Heart left ventricle (tissue), 16 donors: ENCODE data around the gene MAN2A2. TPM values are rescaled to one million over a fixed set of nuclear protein-coding genes. Genes with fewer than 3 reads are reported as not detected.

Source experiments
- ATAC-seq, 4 donors: fragments of 200-7000 bp; cut with Tn5 transposase; one replicate each; pipeline ENCODE4 v1.9.1; 2020 to 2022; ENCODE audit warnings: moderate library complexity in 4 of 4, mild to moderate bottlenecking in 3 of 4, moderate number of reproducible peaks in 1 of 4
- DNase-seq, 5 donors: peaks; one replicate each; pipeline ENCODE4 v3.0.0-alpha.2; 2020
- H3K27ac ChIP-seq, 12 donors: fragments of 200-600 bp; sonication (generic) in 4 of 12; one replicate each; pipeline versions ENCODE4 v1.5.0 to v1.8.0; 2016 to 2022; ENCODE audit warnings: mild to moderate bottlenecking in 2 of 12
- H3K27me3 ChIP-seq, 9 donors: fragments of 200-600 bp; sonication (generic) in 2 of 9; one replicate each; pipeline versions ENCODE4 v1.5.1 to v1.8.0; 2016 to 2022; ENCODE audit warnings: mild to moderate bottlenecking in 3 of 9
- H3K36me3 ChIP-seq, 9 donors: fragments of 200-600 bp; sonication (generic) in 2 of 9; one replicate each; pipeline versions ENCODE4 v1.5.0 to v1.8.0; 2018 to 2022; ENCODE audit warnings: mild to moderate bottlenecking in 2 of 9
- H3K4me1 ChIP-seq, 12 donors: fragments of 200-600 bp; sonication (generic) in 4 of 12; one replicate each; pipeline versions ENCODE4 v1.5.0 to v1.8.0; 2016 to 2022; ENCODE audit warnings: mild to moderate bottlenecking in 3 of 12
- H3K4me3 ChIP-seq, 12 donors: fragments of 200-600 bp; sonication (generic) in 4 of 12; one replicate each; pipeline versions ENCODE4 v1.5.0 to v1.8.0; 2017 to 2022; ENCODE audit warnings: mild to moderate bottlenecking in 9 of 12, moderate library complexity in 4 of 12
- H3K9me3 ChIP-seq, 12 donors: fragments of 200-600 bp; sonication (generic) in 4 of 12; one replicate each; pipeline versions ENCODE4 v1.5.0 to v1.8.0; 2016 to 2022; ENCODE audit warnings: mild to moderate bottlenecking in 1 of 12
- CTCF ChIP-seq, 12 donors: fragments of 200-600 bp; sonication (generic) in 4 of 12; IDR thresholded peaks; one replicate each; pipeline versions ENCODE4 v1.5.0 to v1.8.0; 2018 to 2022; ENCODE audit warnings: antibody characterized with exemption in 12 of 12, mild to moderate bottlenecking in 5 of 12
- POLR2A ChIP-seq, 2 donors: fragments of 450-650 bp; IDR thresholded peaks; one replicate each; pipeline ENCODE4 v1.6.1; 2017; ENCODE audit warnings: antibody characterized with exemption in 2 of 2, mild to moderate bottlenecking in 2 of 2, moderate library complexity in 2 of 2
- WGBS, 4 donors: extraction: QIAGEN DNeasy Blood & Tissue Kit in 2 of 4; methylation state at CpG; one replicate each; pipeline versions ENCODE4 v1.1.5 to v1.1.7; 2013 to 2018; 5-methylcytosine and 5-hydroxymethylcytosine counted together
- intact Hi-C, 10 donors: fragments of 100-400 bp; cut with DNase I; formaldehyde crosslinking; loops; one replicate each; pipeline versions ENCODE4 v1.11.1 to v1.14.2; 2022
- long read RNA-seq, 3 donors: library from polyadenylated mRNA; unstranded; transcript quantifications; one replicate each; pipeline ENCODE4 v2.0.0, GENCODE V29; 2020 to 2021
- polyA plus RNA-seq, 2 donors: library from polyadenylated mRNA; stranded (reverse); fragments of 200-250 nt; gene quantifications; one replicate each; pipeline ENCODE4 v1.2.3, GENCODE V29; 2013
- total RNA-seq, 9 donors: library from RNA; depleted of rRNA in 2 of 9; stranded (reverse); fragments of >200 nt in 2 of 9; fragmentation: NEBNext Ultra II Directional in 3 of 9; extraction: Animal tissue kit (Norgen Biotek cat#: 25700) in 3 of 9; gene quantifications; one replicate each; pipeline versions ENCODE4 v1.1.0 to v1.2.4, GENCODE V29; 2016 to 2023
- donor health status: ischemic (EF 13 %, LVEDD 7.1; RV severe dilation, severe dysfunction).
- donor health status: healthy with polysubstance abuse.
- donor health status: DM: no; HTN: yes; CAD: no.
- donor health status: DM: no; HTN: no; CAD: no.
- donor health status: ischemic (EF 25% LVEDD 6.9; RV normal size, moderate dysfunction).
- donor health status: ischemic (EF 25% LVEDD 5.7; RV mildly dilated, moderate dysfunction).
- donor health status: healthy.
- donor health status: DM: yes; HTN: yes; CAD: no.
- donor health status: ischemic (EF 35%, LVEDD 5.7; RV mildly dilated, moderate dysfunction).
- donor health status: nonischemic (EF 11% LVEDD 7.7; RV severe dilation, severe dysfunction).
- donor health status: DM: yes; HTN: yes; CAD: no.
- donor health status: PGD.
- donor health status: ischemic (EF 29% LVEDD 5.4; RV normal size, mild dysfunction).
- donor health status: nonischemic (EF 23%, LVEDD 6.1; RV moderate dilation, normal function).

The MAN2A2 gene
- total RNA-seq (100 to 1,000 TPM in 3 of 9 donors, 10 to 100 TPM in 6; 62.2 to 145 (median 89.0) TPM), polyA plus RNA-seq (10 to 100 TPM; 38.7 to 42.3 TPM)
- long read RNA-seq, donor 1, partial matches to known transcripts = 45 of 60 reads
- long read RNA-seq, donor 1, other reads (novel, unspliced or antisense) = 13 of 60 reads
- long read RNA-seq, donor 2, transcript MAN2A2-212 (4 exons, 623 nt) = major isoform, 8 of 91 reads
- long read RNA-seq, donor 2, partial matches to known transcripts = 67 of 91 reads
- long read RNA-seq, donor 2, other reads (novel, unspliced or antisense) = 15 of 91 reads
- long read RNA-seq, donor 3, full-length matches to known transcripts = 7 of 54 reads
- long read RNA-seq, donor 3, partial matches to known transcripts = 43 of 54 reads
- long read RNA-seq, donor 3, other reads (novel, unspliced or antisense) = 4 of 54 reads

- H3K4me3 ChIP-seq = peak within 1 kb of the TSS; percentile 47 to 95 (median 84)
- H3K9me3 ChIP-seq = no peaks in the 10 kb centered on the region
- WGBS, 4 donors = 1% methylated on average over 50 to 81 of the region's 81 CpGs
- peaks cover 0 to 35% (median 32%) of the 10 kb centered on the region in 9 donors for H3K36me3 ChIP-seq
- peak; percentile 6 to 66 (median 60) for ATAC-seq
- peak within 1 kb of the TSS; percentile 81 to 98 (median 94) for H3K27ac ChIP-seq
- peak; percentile 65 to 86 (median 74) for DNase-seq
- TF ChIP-seq CTCF (IDR thresholded peaks at IDR 0.05) (peak in 1 of 12 donors; percentile 8), POLR2A (IDR thresholded peaks at IDR 0.05) (no peak)
- intact Hi-C loops = loop anchor here in 8 of 10 donors (1.0 to 2.0 kb wide), 4 partner anchors 28 to 32 kb away; partner anchors contain the start of genes HDDC3 (in 3 of the 8) and UNC45A (in 2 of the 8)
- H3K4me1 ChIP-seq = peaks cover 3 to 38% (median 26%) of the 10 kb centered on the region in 12 donors
- H3K27me3 ChIP-seq = no peaks in the 10 kb centered on the region
These were observed at the start of gene MAN2A2 for GRCh38 chr15:90902840-90903732. Gene MAN2A2, plus strand, starts transcription at chr15:90903302. Its CDS starts 906 bp downstream, at chr15:90904208.

- 87 to 91% (median 90%) methylated on average over 8 to 9 of the region's 9 CpGs for WGBS, 4 donors
These were observed 48.0 kb upstream of the MAN2A2 start for GRCh38 chr15:90855139-90855538.

GRCh38 chr15:90857337-90857736 lies 45.8 kb upstream of the MAN2A2 start:
- intact Hi-C loops = no loop called here
- H3K4me3 ChIP-seq = no peak overlapping the region
- H3K4me1 ChIP-seq = peaks cover 0 to 31% (median 4%) of the 10 kb centered on the region in 12 donors
- DNase-seq = no peak
- no peaks in the 10 kb centered on the region for H3K27me3 ChIP-seq
- TF ChIP-seq CTCF (IDR thresholded peaks at IDR 0.05) = no peak
- TF ChIP-seq POLR2A (IDR thresholded peaks at IDR 0.05) = no peak
- WGBS, 4 donors = 91 to 95% (median 93%) methylated on average over 8 of the region's 8 CpGs
- no peaks in the 10 kb centered on the region for H3K36me3 ChIP-seq
- ATAC-seq = no peak
- no peak overlapping the region for H3K27ac ChIP-seq
- no peaks in the 10 kb centered on the region for H3K9me3 ChIP-seq

More at GRCh38 chr15:90855139-90855538, 48.0 kb upstream of the MAN2A2 start:
- DNase-seq (no peak), ATAC-seq (no peak)
- intact Hi-C loops = no loop called here
- Histone ChIP-seq H3K36me3 (no peaks in the 10 kb centered on the region), H3K27me3 (no peaks in the 10 kb centered on the region), H3K9me3 (no peaks in the 10 kb centered on the region), H3K27ac (no peak overlapping the region), H3K4me1 (peaks cover 0 to 33% (median 4%) of the 10 kb centered on the region in 12 donors), H3K4me3 (no peak overlapping the region)
- TF ChIP-seq POLR2A (IDR thresholded peaks at IDR 0.05) = no peak
- no peak for TF ChIP-seq CTCF (IDR thresholded peaks at IDR 0.05)
